Measurements from ENCODE around the gene CTSZ. TPM values are rescaled to one million over a fixed set of nuclear protein-coding genes. Genes with fewer than 3 reads are reported as not detected.

Gene CTSZ
- polyA plus RNA-seq, 1 donor: 89.9 TPM

GRCh38 chr20:59023616-59024015 is 16.6 kb upstream of the CTSZ start:
- DNase-seq: no peak
- H3K27ac ChIP-seq (ENCODE audit: low read length): no peak overlapping the region
- no peaks in the 10 kb centered on the region for H3K4me1 ChIP-seq (ENCODE audit: control insufficient read depth, insufficient read depth, low read length)
- H3K27me3 ChIP-seq (ENCODE audit: control insufficient read depth, insufficient read depth, low read length): no peaks in the 10 kb centered on the region
- H3K36me3 ChIP-seq (ENCODE audit: control insufficient read depth, insufficient read depth, low read length): peaks cover 41% of the 10 kb centered on the region
- H3K9me3 ChIP-seq (ENCODE audit: control insufficient read depth, low read depth, low read length): no peaks in the 10 kb centered on the region
- WGBS (ENCODE audit: insufficient coverage, low lambda C conversion rate): no CpG with 5 or more reads among the region's 13 CpGs
- no peak overlapping the region for H3K4me3 ChIP-seq (ENCODE audit: low read length)

- Histone ChIP-seq H3K27ac (ENCODE audit: low read length) (no peak overlapping the region), H3K4me1 (ENCODE audit: control insufficient read depth, insufficient read depth, low read length) (no peaks in the 10 kb centered on the region), H3K9me3 (ENCODE audit: control insufficient read depth, low read depth, low read length) (no peaks in the 10 kb centered on the region), H3K27me3 (ENCODE audit: control insufficient read depth, insufficient read depth, low read length) (no peaks in the 10 kb centered on the region), H3K36me3 (ENCODE audit: control insufficient read depth, insufficient read depth, low read length) (peaks cover 37% of the 10 kb centered on the region), H3K4me3 (ENCODE audit: low read length) (no peak overlapping the region)
- DNase-seq: no peak
- no CpG with 5 or more reads among the region's 15 CpGs for WGBS (ENCODE audit: insufficient coverage, low lambda C conversion rate)
These were observed 15.7 kb upstream of the CTSZ start for GRCh38 chr20:59022754-59023153.

- 81% methylated on average over 3 of the region's 5 CpGs for WGBS (ENCODE audit: insufficient coverage, low lambda C conversion rate)
- Histone ChIP-seq H3K4me3 (ENCODE audit: low read length) (no peak overlapping the region), H3K27me3 (ENCODE audit: control insufficient read depth, insufficient read depth, low read length) (no peaks in the 10 kb centered on the region), H3K9me3 (ENCODE audit: control insufficient read depth, low read depth, low read length) (no peaks in the 10 kb centered on the region), H3K36me3 (ENCODE audit: control insufficient read depth, insufficient read depth, low read length) (peaks cover 27% of the 10 kb centered on the region), H3K4me1 (ENCODE audit: control insufficient read depth, insufficient read depth, low read length) (no peaks in the 10 kb centered on the region), H3K27ac (ENCODE audit: low read length) (no peak overlapping the region)
- DNase-seq: no peak
These were observed 14.0 kb upstream of the CTSZ start for GRCh38 chr20:59020938-59021551.

- Histone ChIP-seq H3K4me1 (ENCODE audit: control insufficient read depth, insufficient read depth, low read length) (no peaks in the 10 kb centered on the region), H3K9me3 (ENCODE audit: control insufficient read depth, low read depth, low read length) (no peaks in the 10 kb centered on the region), H3K36me3 (ENCODE audit: control insufficient read depth, insufficient read depth, low read length) (peaks cover 17% of the 10 kb centered on the region), H3K27me3 (ENCODE audit: control insufficient read depth, insufficient read depth, low read length) (no peaks in the 10 kb centered on the region), H3K27ac (ENCODE audit: low read length) (no peak within 1 kb of the TSS), H3K4me3 (ENCODE audit: low read length) (no peak within 1 kb of the TSS)
- WGBS (ENCODE audit: insufficient coverage, low lambda C conversion rate): no CpG with 5 or more reads among the region's 5 CpGs
- DNase-seq: no peak
These were observed 12.2 kb upstream of the CTSZ start, which contains the start of gene TUBB1 for GRCh38 chr20:59019217-59019616. Gene TUBB1 (plus strand): TSS chr20:59019429. CDS start chr20:59019523, 94 bp downstream.

GRCh38 chr20:59018817-59019216 is 11.8 kb upstream of the CTSZ start:
- Histone ChIP-seq H3K4me3 (ENCODE audit: low read length) (no peak overlapping the region), H3K9me3 (ENCODE audit: control insufficient read depth, low read depth, low read length) (no peaks in the 10 kb centered on the region), H3K27me3 (ENCODE audit: control insufficient read depth, insufficient read depth, low read length) (no peaks in the 10 kb centered on the region), H3K36me3 (ENCODE audit: control insufficient read depth, insufficient read depth, low read length) (peaks cover 13% of the 10 kb centered on the region), H3K4me1 (ENCODE audit: control insufficient read depth, insufficient read depth, low read length) (no peaks in the 10 kb centered on the region), H3K27ac (ENCODE audit: low read length) (no peak overlapping the region)
- no CpG with 5 or more reads among the region's 10 CpGs for WGBS (ENCODE audit: insufficient coverage, low lambda C conversion rate)
- DNase-seq: no peak

GRCh38 chr20:59017493-59018231 is 10.6 kb upstream of the CTSZ start:
- no peaks in the 10 kb centered on the region for H3K9me3 ChIP-seq (ENCODE audit: control insufficient read depth, low read depth, low read length)
- no CpG with 5 or more reads among the region's 16 CpGs for WGBS (ENCODE audit: insufficient coverage, low lambda C conversion rate)
- H3K4me1 ChIP-seq (ENCODE audit: control insufficient read depth, insufficient read depth, low read length): no peaks in the 10 kb centered on the region
- no peak overlapping the region for H3K27ac ChIP-seq (ENCODE audit: low read length)
- H3K36me3 ChIP-seq (ENCODE audit: control insufficient read depth, insufficient read depth, low read length): peaks cover 2% of the 10 kb centered on the region
- DNase-seq: no peak
- H3K27me3 ChIP-seq (ENCODE audit: control insufficient read depth, insufficient read depth, low read length): no peaks in the 10 kb centered on the region
- H3K4me3 ChIP-seq (ENCODE audit: low read length): no peak overlapping the region

- H3K27ac ChIP-seq (ENCODE audit: low read length): no peak overlapping the region
- DNase-seq: no peak
- no peaks in the 10 kb centered on the region for H3K9me3 ChIP-seq (ENCODE audit: control insufficient read depth, low read depth, low read length)
- no peaks in the 10 kb centered on the region for H3K4me1 ChIP-seq (ENCODE audit: control insufficient read depth, insufficient read depth, low read length)
- no peaks in the 10 kb centered on the region for H3K27me3 ChIP-seq (ENCODE audit: control insufficient read depth, insufficient read depth, low read length)
- no peaks in the 10 kb centered on the region for H3K36me3 ChIP-seq (ENCODE audit: control insufficient read depth, insufficient read depth, low read length)
- H3K4me3 ChIP-seq (ENCODE audit: low read length): no peak overlapping the region
- 40% methylated on average over 1 of the region's 4 CpGs for WGBS (ENCODE audit: insufficient coverage, low lambda C conversion rate)
These were observed 9.9 kb upstream of the CTSZ start for GRCh38 chr20:59016795-59017492.

GRCh38 chr20:59015812-59016711 is 9.0 kb upstream of the CTSZ start:
- no peak overlapping the region for H3K27ac ChIP-seq (ENCODE audit: low read length)
- 0% methylated on average over 1 of the region's 16 CpGs for WGBS (ENCODE audit: insufficient coverage, low lambda C conversion rate)
- H3K27me3 ChIP-seq (ENCODE audit: control insufficient read depth, insufficient read depth, low read length): no peaks in the 10 kb centered on the region
- no peaks in the 10 kb centered on the region for H3K36me3 ChIP-seq (ENCODE audit: control insufficient read depth, insufficient read depth, low read length)
- no peaks in the 10 kb centered on the region for H3K4me1 ChIP-seq (ENCODE audit: control insufficient read depth, insufficient read depth, low read length)
- no peak overlapping the region for H3K4me3 ChIP-seq (ENCODE audit: low read length)
- no peak for DNase-seq
- H3K9me3 ChIP-seq (ENCODE audit: control insufficient read depth, low read depth, low read length): no peaks in the 10 kb centered on the region

- no CpG with 5 or more reads among the region's 16 CpGs for WGBS (ENCODE audit: insufficient coverage, low lambda C conversion rate)
- DNase-seq: no peak
- no peaks in the 10 kb centered on the region for H3K4me1 ChIP-seq (ENCODE audit: control insufficient read depth, insufficient read depth, low read length)
- H3K4me3 ChIP-seq (ENCODE audit: low read length): no peak overlapping the region
- H3K36me3 ChIP-seq (ENCODE audit: control insufficient read depth, insufficient read depth, low read length): no peaks in the 10 kb centered on the region
- no peaks in the 10 kb centered on the region for H3K9me3 ChIP-seq (ENCODE audit: control insufficient read depth, low read depth, low read length)
- H3K27me3 ChIP-seq (ENCODE audit: control insufficient read depth, insufficient read depth, low read length): no peaks in the 10 kb centered on the region
- no peak overlapping the region for H3K27ac ChIP-seq (ENCODE audit: low read length)
These were observed 8.4 kb upstream of the CTSZ start for GRCh38 chr20:59015411-59015810.
